ENCODE results near the gene MAP2.

The MAP2 gene

DNA sequence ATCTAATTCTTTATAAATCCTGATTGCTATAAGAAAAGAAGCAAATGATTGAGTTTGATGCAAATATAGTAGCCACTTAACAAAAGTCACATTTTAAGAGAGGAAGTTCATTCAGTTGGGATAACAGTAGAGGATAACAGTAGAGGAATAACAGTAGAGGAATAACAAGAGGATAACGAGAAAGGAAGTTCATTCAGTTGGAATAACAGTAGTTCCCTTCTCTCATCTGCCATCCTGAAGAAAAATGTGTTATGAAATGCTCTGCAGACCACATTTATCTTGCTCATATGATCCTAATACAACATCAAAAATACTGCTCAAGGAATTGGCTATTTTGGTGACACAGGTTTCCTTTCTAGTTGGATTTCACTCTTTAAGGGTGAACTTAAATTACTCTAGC lies 242.4 kb downstream of the MAP2 start:
- DNase-seq, result no peak

DNA sequence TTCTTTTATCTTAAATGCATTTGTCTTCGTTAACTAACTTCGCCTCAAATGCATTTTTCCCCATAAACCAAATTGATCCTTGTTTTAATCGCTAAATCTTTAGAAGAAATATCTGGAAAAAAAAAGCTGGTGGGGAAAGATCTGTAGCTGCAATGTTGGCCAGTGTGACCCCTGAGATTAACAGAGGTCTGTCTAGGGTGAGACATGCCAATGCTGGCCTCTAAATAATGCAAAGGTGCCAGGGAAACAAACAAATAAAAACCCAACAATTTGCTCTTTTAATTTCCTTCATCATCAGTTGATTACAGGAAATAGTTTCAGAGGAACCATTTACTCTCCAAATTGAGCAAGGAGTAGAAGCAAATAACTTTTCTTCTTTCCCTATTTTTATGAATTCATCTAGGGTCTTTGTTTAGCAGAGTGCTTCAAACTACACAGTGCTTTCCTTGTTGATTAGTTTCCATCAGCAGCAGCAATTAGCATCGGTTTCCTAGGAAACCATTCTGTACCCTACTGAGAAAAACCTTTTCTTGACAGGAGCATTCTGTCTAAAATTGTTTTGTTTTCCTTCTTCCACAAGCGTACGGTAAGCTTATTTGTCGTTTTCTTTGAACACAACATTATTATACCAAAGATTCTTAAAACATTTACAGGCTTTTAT lies 247.3 kb downstream of the MAP2 start:
- DNase-seq, result no peak

DNA sequence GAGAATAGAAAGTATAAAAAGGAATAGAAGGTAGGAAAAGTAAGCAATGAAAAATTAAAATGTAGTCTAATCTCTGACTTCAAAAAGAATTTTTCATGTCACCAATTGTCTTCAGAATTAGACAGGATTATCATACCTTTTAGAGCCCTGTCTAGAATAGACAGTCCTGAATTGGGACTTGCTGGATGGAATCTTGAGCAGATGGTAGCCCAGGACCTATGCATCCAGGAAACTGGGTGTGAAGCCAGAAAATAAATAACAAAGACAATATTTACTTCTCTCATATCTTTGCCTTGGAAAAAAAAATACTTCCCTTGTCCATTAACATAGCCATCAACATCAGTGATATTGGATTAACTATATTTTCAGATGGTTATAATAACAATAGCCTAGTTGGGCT lies 250.0 kb downstream of the MAP2 start:
- no peak for DNase-seq

DNA sequence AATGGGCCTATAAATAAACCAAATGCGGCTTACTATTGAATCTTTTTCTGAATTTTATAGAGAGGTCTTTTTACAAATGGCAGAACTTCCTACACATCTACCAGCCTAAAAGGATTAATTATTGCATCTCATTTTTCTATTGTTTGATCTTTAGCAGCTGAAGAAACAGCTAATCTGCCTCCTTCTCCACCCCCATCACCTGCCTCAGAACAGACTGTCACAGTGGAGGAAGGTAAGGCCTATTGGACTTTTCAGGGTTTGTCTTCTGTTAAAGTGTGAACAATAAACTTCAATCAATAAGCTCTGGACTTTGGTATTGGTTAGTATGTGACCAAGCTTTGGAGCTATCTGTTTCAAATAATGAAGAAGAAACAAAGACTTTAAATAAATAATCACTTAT lies 256.7 kb downstream of the MAP2 start:
- DNase-seq, result no peak

DNA sequence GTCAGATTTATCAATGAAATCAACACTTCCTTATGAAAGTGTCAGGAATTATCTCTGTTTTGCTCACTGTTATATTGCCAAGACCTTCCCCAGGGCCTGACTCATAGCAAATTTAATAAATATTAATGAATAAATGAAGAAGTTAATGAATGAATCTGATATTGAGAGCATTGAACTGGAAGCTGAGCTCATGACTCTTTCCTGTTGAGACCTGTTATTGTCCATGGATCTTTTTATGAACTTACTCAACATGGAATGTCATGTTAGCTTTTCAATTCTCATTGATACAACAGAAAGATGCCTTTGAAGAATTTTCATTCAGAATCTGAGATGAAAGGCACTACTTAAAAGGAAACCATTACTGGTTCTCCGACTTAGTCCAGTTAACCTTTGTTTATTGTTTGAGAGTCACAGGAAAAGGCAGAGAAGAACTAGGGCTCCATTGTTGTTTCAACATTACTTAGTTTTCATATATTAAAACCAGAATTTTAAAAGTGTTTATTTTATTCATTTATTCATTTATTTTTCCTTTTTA lies 257.4 kb downstream of the MAP2 start:
- no peak for DNase-seq

DNA sequence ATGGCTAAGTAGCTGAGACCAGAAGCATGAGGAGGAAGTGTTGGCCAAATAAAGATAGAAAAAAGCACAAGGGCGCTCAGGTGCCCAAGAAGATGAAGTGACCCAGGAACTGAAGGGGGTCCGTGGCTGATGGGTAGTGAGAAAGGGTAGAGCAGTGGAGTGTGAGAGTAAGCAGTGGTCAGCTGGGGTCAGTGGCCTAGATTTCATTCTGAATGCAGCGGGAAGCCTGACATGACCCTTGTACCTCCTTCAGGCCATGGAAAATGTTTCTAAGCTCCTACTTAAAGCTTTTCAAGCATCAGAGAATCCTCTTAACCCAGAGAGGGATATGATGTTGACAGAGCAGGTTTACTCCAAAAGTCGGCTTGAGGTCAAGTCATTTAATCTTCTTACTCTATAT lies 258.8 kb downstream of the MAP2 start:
- no peak for DNase-seq

DNA sequence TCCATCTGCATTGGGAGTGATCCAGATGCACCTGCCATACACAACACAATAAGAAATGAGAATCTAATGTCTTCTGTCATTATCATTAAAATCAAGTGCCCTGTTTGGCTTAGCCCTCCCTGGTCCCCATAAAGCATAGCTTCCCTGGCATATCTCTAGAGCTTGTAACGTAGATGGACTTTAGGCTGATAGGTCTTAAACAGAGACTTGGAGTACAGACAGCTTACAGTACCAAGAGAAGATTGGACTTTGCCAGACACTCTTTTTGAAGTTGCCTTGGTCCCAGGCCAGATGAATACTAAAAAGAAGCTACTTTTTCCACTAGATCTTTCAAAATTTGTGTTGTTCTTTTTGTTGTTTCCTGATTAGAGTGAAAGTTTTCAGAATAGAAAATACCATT lies 261.5 kb downstream of the MAP2 start:
- no peak for DNase-seq

DNA sequence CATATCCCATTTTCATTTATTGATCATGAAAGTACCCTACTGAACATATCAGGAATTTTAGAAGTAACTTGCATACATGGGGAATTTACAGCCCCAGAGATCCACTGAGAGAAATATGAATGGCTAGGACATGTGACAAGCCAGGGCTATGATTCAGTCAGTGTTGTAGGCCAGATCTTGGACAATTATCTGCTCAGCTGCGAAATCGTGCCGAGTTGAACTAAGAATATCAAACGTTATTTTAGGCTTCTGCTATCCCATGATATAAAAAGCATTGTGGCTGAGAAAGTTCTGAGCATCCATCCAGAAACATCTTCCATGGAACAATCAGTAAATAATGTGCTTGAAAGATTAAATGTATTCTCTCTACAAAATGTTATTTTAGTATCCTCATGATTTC lies 262.1 kb downstream of the MAP2 start:
- no peak for DNase-seq

DNA sequence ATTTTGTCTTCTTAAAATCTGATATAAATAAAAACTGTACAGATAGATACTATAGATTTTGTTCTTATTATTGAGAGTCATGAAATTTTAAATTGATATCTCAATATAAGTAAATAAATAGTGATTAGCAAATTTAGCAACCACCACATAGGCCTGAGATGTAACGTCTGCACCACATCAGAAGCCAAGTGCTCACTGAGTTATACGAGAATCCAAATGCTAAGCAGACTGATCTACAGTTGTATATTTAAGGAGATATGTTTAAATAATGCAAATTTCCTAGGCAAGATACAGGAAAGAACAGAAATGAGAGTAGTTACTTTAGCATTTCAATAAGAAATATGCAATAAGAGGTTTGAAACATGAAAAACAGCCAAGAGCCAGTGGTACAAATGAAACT lies 262.6 kb downstream of the MAP2 start:
- no peak for DNase-seq

DNA sequence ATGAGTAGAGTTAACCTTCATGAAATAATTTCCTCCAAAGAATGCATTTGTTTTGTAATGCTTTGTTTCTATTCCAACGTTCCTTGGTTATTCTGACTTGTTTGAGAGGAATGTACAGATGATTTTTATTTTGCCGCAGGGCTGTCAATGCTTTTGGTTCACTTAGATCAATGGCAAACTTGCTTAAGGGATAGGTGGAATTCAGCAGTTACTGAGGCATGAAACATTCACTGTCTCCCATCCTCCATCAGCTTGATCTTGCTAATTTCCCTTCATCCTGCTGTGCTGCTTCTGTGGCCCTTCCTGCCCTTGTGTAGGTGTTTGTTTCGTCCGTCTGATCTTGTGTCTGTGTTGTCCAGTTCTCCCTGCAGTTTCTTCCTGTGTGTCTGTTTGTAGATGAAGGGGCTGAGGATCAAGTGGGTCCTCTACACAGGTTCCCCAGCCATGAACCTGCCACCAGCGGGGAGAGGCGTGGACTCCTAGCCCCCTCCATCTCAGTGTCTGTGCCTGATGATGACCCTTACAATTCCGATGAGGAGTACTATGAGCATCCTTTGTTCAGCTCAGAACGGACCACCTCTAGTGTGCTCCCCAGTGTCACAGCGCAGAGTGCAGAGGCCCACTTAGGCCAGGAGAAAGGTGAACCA lies 263.6 kb downstream of the MAP2 start:
- DNase-seq, result no peak

DNA sequence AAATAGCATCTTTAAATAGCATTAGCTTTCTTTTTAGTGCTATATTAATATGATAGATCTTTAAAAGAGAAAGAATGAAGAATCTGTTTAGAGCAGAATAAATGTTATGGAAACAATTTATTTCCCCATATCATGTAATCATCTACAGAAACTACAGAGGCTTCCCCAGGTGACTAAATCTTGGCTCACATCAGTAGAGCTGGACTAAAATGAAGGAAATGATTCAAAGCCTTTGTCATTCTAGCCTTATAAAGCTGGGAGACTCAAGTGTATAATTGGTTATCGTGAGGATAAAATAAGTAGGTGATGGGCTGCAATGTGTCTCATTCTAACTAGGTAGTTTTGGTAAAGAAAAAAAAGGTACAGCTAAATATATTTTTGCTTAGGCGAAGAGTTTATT lies 264.5 kb downstream of the MAP2 start:
- no peak for DNase-seq

DNA sequence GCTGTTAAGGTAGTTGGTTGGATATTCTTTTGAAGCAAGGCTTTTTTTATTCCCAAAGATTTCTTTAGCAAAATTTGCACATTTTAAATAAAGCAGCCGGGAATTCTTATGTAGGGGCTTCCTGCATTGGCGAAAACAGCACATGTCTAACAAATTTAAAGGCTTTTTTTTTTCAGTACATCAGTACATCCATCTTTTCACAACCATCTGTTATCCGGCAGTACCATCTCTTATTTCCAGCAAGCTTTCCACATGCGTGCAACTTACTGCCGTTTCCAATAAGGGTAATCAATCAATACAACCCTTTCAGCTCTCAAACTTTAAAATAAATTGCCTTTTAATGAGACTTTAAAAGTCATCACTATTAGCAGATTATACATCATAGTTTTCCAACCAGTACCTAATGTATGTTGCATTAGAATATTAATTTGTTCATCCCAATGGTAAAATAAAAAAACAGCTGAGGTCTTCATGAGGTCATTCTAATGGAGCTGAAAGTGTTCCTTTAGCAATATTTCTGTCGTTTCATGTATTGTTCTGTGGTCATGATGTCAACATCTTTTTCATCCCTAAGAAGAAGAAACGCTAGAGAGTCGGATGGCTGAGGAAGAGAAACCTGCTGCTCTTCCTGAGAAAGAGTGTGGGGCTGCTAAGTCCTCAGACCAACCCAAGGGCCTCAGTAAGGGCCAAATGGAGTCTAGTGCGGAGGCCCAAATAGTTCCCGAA lies 266.3 kb downstream of the MAP2 start:
- DNase-seq, result no peak

DNA sequence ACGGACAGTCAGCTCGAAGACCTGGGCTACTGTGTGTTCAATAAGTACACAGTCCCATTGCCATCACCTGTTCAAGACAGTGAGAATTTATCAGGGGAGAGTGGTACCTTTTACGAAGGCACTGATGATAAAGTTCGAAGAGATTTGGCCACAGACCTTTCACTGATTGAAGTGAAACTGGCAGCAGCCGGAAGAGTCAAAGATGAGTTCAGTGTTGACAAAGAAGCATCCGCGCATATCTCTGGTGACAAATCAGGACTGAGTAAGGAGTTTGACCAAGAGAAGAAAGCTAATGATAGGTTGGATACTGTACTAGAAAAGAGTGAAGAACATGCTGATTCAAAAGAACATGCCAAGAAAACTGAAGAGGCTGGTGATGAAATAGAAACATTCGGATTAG lies 270.9 kb downstream of the MAP2 start:
- DNase-seq, result no peak

DNA sequence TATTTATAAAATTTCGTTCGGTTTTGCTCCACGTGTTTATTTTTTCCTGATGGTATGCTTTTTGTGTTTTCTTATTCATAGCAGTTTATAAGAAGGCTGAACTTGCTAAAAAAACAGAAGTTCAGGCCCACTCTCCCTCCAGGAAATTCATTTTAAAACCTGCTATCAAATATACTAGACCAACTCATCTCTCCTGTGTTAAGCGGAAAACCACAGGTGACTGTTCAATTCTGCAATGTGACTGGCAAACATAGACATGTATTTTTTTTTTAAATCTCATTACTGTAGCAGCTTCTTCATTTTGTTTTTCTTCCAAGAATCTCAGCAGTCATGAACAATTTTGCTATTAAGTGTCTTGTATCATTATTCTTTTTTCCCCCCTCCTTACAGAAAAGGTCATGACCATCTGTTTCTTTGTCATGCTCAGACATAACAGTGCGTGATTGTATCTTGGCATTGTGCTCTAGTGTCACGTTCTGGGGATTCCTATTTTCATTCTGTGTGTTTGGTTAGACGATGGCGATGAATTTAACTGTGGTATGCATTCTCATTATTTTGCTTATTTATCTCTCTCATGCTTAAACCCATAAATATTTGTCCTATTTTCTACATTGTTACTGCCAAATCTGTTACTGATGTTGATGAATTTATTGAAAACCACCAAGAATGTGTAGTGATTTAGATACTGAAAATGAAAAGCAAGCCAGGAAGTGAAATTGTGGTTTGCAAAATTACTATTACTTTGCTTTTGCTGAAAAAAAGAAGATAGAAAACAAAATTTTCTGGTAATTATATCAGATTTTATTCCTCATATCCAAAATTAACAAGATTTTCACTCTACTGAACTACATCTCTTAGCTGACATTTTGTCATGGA lies 273.2 kb downstream of the MAP2 start:
- DNase-seq, result no peak

DNA sequence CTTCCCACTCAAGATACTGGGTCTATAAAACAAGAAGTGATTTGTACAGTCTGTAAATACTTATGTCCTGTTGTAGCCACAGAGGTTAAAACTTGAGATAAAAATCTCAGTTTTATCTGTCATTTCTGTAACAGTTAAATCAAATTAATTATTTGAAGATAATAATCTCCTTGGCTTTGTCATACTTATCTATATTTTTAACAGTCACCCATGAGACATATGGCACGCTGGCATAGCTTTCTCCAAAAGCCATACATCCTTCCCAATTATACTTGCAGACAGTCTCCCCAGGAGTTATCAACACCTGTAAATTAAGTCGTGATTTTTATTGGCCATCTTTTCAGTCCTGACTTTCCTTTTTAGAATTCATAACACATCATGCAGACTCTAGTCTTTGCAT lies 278.9 kb downstream of the MAP2 start:
- DNase-seq, result no peak

DNA sequence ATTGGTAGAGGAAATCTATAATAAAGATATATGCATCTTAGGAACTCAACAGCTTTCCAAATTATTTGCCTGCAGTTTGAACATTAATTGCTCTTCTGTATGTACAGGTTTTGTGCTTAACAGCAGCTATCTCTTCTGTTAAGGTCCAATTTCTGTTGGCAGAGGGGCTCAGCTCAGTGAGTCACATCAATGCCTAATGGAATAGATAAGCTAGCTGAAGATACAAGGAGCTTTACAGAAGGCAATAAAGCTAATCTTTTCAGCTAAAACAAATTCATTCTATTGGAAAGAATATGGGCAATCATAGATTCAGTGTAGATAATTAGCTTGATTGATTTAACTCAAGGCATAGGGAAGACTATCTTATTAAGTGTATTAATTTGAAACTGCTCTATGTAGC lies 289.4 kb downstream of the MAP2 start:
- no peak for DNase-seq

DNA sequence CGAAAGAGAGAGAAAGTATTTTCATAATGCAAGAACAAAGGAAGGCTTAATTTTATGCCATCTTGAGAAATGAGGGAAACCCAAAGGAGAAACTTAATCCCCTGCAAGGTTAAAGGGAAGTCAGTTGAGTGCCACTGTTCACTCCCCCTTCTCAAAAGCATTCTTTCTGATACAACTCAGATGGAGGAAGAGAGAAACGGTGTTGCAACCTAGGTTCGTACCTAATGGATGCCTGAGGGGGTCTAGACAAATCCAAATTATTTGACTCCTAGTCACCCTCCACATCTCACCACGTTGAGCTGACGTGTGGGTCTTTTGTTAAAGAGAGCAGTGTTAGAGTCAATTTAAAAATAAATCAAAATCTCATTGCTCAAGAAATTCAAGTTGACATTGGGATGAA lies 295.2 kb downstream of the MAP2 start:
- no peak for DNase-seq

DNA sequence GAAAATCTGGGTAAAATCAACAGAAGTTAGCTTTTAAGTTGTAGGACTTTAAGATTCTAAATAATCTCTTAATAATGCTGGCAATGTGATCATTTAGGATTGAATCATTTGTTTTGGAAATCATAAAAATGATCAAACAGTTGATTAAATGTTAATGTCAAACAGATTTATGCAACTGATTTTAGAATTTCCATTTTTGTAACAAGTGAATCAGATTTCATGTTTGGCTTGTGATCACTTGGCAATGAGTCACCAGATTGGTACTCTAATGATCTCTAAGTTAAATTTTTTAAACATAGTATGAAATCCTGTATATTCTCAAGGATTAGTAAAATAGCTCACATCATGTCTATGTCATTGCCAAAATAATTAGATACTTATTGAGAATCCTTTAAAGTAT lies 297.6 kb downstream of the MAP2 start:
- no peak for DNase-seq

DNA sequence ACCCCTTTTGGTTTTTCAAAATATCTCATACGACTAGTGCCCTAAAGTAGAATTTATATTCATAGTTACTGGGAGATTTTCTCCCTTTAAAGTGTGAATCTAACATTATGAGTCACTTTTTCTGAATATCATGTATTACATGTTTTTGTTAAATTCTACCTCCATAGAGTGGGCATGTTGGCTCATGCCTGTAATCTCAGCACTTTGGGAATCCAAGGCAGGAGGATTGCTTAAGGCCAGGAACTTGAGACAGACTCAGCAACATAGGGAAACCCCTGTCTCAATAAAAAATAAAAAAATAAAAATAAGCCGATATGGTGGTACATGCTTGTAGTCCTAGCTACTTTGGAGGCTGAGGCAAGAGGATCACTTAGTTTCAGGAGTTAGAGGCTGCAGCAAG lies 302.5 kb downstream of the MAP2 start:
- no peak for DNase-seq

DNA sequence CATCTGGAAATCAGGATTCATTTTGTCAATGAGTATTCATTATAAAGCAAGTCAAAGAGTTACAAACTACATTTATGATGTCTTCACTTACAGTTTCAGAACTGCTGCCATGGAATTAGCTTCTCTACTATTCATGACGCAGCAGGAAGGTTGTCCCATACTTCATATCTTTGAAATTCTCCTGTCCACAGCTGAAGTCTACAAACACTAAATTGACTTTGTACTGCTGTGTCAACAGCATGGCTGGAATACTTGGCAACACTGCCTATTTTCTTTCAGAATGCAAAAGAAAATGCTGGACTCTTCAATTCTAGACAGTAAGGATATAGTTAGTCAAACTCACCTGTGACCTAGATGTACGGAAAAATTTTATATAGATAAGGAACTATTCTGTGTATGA lies 303.2 kb downstream of the MAP2 start:
- no peak for DNase-seq

DNA sequence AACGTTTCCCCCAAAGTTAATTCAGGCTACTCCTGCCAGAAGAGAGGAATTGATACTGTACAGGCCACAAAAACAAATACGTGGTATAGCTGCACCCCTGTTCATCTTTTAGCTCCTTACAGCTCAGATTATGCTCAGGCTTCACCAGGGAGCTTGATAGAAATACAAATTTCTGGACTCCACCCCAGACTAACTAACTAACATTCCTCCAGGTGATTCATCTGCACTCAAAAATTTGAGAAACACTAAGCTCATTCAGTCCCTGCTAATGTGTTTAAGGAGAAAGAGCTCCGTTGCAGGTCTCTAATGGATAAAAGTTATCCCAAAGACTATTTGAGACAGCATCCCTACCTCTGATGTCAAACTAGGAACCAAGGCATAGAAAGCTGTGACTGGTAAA lies 311.0 kb downstream of the MAP2 start:
- no peak for DNase-seq

DNA sequence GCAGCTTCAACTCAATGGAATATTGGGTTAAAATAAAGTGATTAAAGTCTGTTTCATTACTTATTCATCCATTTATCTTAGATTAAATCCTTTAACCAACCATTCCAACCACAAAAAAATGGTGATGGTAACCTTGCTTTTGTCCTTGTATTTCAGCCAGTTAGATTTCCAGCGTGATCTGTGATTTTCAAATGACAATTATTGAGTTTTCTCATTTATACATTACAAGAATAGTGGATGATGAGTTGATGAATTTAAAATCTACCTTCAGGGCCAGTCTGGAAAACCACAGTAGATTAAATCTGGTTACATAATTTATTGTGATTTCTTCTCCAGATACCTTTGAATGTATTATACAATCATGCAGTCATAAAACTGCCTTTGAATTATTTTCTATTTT lies 318.1 kb downstream of the MAP2 start:
- DNase-seq, result no peak

DNA sequence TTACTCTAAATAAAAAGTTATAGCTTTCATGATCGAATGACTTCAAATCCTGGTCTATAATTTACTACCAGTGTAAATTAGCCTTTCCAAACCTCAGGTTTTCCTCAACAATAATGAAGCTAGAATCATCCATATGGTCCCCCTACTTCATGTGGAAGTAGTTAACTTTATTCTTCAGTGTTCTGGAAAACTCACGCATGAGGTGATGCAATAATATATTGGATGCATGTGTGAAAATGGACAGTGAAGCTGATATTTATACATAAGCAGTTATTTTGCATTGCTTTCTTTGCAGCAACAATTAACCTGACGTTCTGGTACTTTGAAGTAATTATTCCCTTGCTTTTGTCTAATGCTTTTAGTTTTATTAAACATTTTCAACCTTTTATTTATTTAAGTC lies 329.2 kb downstream of the MAP2 start:
- no peak for DNase-seq
